HepG2 (cell line): ENCODE data around the gene MAVS. TPM values are rescaled to one million over a fixed set of nuclear protein-coding genes. Genes with fewer than 3 reads are reported as not detected.
A peak's percentile ranks its signal among the peaks of the same experiment; 100 is the strongest.

ENCODE experiments used
- AKNA ChIP-seq: sonication (generic); formaldehyde crosslinking; IDR thresholded peaks from 2 replicates; pipeline ENCODE4 v1.4.0; 2020; ENCODE audit warnings: missing genetic modification reagents, borderline replicate concordance
- BRCA1 ChIP-seq: sonication (generic); formaldehyde crosslinking; IDR thresholded peaks from 2 replicates; pipeline ENCODE4 v1.4.0; 2020; ENCODE audit warnings: missing genetic modification reagents
- EEA1 ChIP-seq: sonication (generic); formaldehyde crosslinking; IDR thresholded peaks from 2 replicates; pipeline ENCODE4 v1.5.1; 2020; ENCODE audit warnings: mild to moderate bottlenecking, missing genetic modification reagents, borderline replicate concordance
- HDAC2 ChIP-seq: sonication (generic); formaldehyde crosslinking; IDR thresholded peaks from 2 replicates; pipeline ENCODE4 v1.4.0; 2020; ENCODE audit warnings: missing genetic modification reagents
- HNF4A ChIP-seq: sonication (generic); formaldehyde crosslinking; IDR thresholded peaks from 2 replicates; pipeline ENCODE4 v1.4.0; 2020; ENCODE audit warnings: missing genetic modification reagents
- HNRNPL ChIP-seq: fragments of 200-400 bp; formaldehyde crosslinking; IDR thresholded peaks from 2 replicates; pipeline ENCODE4 v1.6.1; 2017; ENCODE audit warnings: mild to moderate bottlenecking, low read depth, low read length
- KAT8 ChIP-seq: IDR thresholded peaks from 2 replicates; pipeline ENCODE4 v1.6.1; 2016; ENCODE audit warnings: missing genetic modification reagents, missing compliant biosample characterization
- NFE2L2 ChIP-seq: fragments of 150-350 bp; IDR thresholded peaks from 2 replicates; pipeline ENCODE4 v1.6.1; 2014; ENCODE audit warnings: low read length
- NFIB ChIP-seq: sonication (generic); formaldehyde crosslinking; IDR thresholded peaks from 2 replicates; pipeline ENCODE4 v1.9.0; 2021; ENCODE audit warnings: missing genetic modification reagents, mild to moderate bottlenecking, borderline replicate concordance
- PBX3 ChIP-seq: sonication (generic); formaldehyde crosslinking; IDR thresholded peaks from 2 replicates; pipeline ENCODE4 v1.8.1; 2023; ENCODE audit warnings: missing genetic modification reagents, inconsistent platforms, borderline replicate concordance
- PHF5A ChIP-seq: IDR thresholded peaks from one replicate; pipeline ENCODE4 v1.6.1; 2018; ENCODE audit warnings: low read depth, missing genetic modification reagents; ENCODE audit not compliant: unreplicated experiment
- ZFX ChIP-seq: sonication (generic); formaldehyde crosslinking; IDR thresholded peaks from 2 replicates; pipeline ENCODE4 v1.4.0; 2020; ENCODE audit warnings: mild to moderate bottlenecking, low read depth, missing genetic modification reagents, moderate library complexity
- ZNF101 ChIP-seq: sonication (generic); formaldehyde crosslinking; IDR thresholded peaks from 2 replicates; pipeline ENCODE4 v1.4.0; 2020; ENCODE audit warnings: mild to moderate bottlenecking, low read depth, missing genetic modification reagents, borderline replicate concordance
- ZNF550 ChIP-seq: sonication (generic); formaldehyde crosslinking; IDR thresholded peaks from 2 replicates; pipeline ENCODE4 v1.4.0; 2020; ENCODE audit warnings: mild to moderate bottlenecking, missing genetic modification reagents, borderline replicate concordance
- ZNF879 ChIP-seq: sonication (generic); formaldehyde crosslinking; IDR thresholded peaks from 2 replicates; pipeline ENCODE4 v1.8.1; 2023; ENCODE audit warnings: missing genetic modification reagents
- polyA plus RNA-seq, 8 experiments: library from polyadenylated mRNA; depleted of rRNA in 3 of 8; stranded (reverse) in 7 of 8; unstranded in 1 of 8; fragments of >200 nt; fragmentation: Illumina TruSeq in 4 of 8; extraction: Trizol in 4 of 8; gene quantifications; 2 replicates each; pipeline versions ENCODE4 v1.2.1 to v1.2.3, GENCODE V29; 2011 to 2016; ENCODE audit warnings: low read depth in 4 of 8, missing spikeins in 1 of 8, mixed read lengths in 1 of 8; ENCODE audit not compliant: insufficient read depth in 1 of 8
- total RNA-seq, 5 experiments: library from RNA; depleted of rRNA; stranded (reverse); fragments of >200 nt; fragmentation: Illumina TruSeq; extraction: Trizol; gene quantifications; 2 replicates each; pipeline ENCODE4 v1.2.3, GENCODE V29; 2016; ENCODE audit warnings: low read depth in 1 of 5
- TF ChIP-seq, protein P1 (sequence below): sonication (generic); formaldehyde crosslinking; IDR thresholded peaks from 2 replicates; pipeline ENCODE4 v1.5.1; 2020; ENCODE audit warnings: mild to moderate bottlenecking, missing genetic modification reagents
- TF ChIP-seq, protein P2 (sequence below): sonication (generic); IDR thresholded peaks from 2 replicates; pipeline ENCODE4 v1.6.1; 2016; ENCODE audit warnings: low read depth, borderline replicate concordance

The MAVS gene
- total and polyA plus RNA-seq, 2 of the 13 experiments (the other 11 are each of a cell fraction or from before 2014, with no cell fraction given), result 27.3 to 36.6 TPM

DNA sequence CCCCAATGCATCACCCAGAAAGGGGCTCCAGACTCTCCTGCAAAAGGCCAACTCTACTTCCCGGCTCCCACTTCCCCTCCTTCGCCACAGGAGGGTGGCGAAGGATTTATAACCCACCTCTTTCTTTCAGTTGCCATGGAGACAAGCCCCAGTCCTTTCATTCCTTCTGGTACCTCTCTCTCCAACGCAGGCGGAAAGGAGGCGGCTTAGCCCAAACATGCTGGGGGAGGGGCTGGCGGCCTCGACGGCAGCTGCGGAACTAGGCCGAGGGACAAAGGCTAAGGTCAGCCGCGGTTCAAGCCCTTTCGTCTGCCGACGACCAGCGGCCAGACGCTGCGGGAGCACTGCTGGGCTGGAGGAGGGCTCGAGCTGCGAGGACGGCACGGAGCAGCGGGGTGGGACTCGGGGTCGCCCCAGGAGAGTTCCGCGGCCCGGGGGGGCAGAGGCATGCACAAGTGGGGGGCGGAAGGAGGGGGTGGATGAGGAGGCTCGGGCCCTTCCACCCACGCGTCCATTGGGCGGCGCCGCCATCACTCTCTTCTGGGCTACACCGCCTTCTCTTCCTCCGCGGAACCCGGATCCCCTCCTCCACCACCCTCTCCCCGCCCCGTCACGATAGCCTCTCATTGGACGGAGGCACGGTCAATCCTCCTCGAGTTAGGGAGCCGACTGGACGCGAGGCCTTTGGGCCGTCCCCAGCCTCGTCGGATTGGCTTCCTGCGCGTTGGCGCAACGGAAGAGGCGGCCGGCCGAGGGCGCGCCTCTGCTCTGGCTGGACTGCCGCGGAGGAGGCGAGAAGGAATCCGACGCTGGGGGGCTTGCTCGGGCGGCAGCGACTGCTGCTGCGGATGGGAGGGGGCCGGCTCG is 42.2 kb downstream of the MAVS start, which contains the start of gene PANK2 (continued):
- TF ChIP-seq HNRNPL (peak; percentile 75; the same call in 1 of the 2 replicates), KAT8 (CRISPR knock-in tag) (peak; percentile 94), PHF5A (CRISPR knock-in tag) (peak; percentile 62), PBX3 (CRISPR knock-in tag) (peak; percentile 98; the same call in 1 of the 2 replicates), ZNF879 (CRISPR knock-in tag) (peak; percentile 50), BRCA1 (CRISPR knock-in tag) (no peak), HNF4A (CRISPR knock-in tag) (peak; percentile 77), NFE2L2 (no peak), ZFX (CRISPR knock-in tag) (peak; percentile 99), EEA1 (CRISPR knock-in tag) (0 out of 2 replicates have a peak, but pooled peaks have one; percentile 61), HDAC2 (CRISPR knock-in tag) (peak; percentile 66; the same call in 1 of the 2 replicates), ZNF101 (CRISPR knock-in tag) (no peak; the same call in 1 of the 2 replicates), NFIB (CRISPR knock-in tag) (no peak), AKNA (no peak), ZNF550 (CRISPR knock-in tag) (peak; percentile 69; the same call in 1 of the 2 replicates)
- TF ChIP-seq, protein P1, sequence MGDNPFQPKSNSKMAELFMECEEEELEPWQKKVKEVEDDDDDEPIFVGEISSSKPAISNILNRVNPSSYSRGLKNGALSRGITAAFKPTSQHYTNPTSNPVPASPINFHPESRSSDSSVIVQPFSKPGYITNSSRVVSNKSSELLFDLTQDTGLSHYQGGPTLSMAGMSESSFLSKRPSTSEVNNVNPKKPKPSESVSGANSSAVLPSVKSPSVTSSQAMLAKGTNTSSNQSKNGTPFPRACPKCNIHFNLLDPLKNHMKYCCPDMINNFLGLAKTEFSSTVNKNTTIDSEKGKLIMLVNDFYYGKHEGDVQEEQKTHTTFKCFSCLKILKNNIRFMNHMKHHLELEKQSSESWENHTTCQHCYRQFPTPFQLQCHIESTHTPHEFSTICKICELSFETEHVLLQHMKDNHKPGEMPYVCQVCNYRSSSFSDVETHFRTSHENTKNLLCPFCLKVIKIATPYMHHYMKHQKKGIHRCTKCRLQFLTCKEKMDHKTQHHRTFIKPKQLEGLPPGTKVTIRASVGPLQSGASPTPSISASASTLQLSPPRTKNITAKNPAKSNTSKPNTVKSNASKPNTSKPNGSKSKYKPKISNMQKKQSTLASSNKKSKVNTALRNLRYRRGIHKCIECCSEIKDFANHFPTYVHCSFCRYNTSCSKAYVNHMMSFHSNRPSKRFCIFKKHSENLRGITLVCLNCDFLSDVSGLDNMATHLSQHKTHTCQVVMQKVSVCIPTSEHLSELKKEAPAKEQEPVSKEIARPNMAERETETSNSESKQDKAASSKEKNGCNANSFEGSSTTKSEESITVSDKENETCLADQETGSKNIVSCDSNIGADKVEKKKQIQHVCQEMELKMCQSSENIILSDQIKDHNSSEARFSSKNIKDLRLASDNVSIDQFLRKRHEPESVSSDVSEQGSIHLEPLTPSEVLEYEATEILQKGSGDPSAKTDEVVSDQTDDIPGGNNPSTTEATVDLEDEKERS (CRISPR knock-in tag), result peak; percentile 91
- TF ChIP-seq, protein P2, sequence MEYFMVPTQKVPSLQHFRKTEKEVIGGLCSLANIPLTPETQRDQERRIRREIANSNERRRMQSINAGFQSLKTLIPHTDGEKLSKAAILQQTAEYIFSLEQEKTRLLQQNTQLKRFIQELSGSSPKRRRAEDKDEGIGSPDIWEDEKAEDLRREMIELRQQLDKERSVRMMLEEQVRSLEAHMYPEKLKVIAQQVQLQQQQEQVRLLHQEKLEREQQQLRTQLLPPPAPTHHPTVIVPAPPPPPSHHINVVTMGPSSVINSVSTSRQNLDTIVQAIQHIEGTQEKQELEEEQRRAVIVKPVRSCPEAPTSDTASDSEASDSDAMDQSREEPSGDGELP, result peak; percentile 43; the same call in 1 of the 2 replicates
